Common myeloid progenitor, CD34-positive (primary cell): ENCODE results near the gene SYNPR.

Experiments used
- CTCF ChIA-PET: fragments of 350-600 bp; sonication (Branson Sonifier 250); formaldehyde crosslinking; loops from one replicate; lab custom pipeline; 2021; ENCODE audit warnings: antibody characterized with exemption; lab: Charles Lee
- POLR2A ChIA-PET: fragments of 350-600 bp; sonication (Branson Sonifier 250); formaldehyde crosslinking; loops from one replicate; lab custom pipeline; 2021; ENCODE audit warnings: antibody characterized with exemption; lab: Charles Lee
- DNase-seq, 3 donors: peaks; one replicate each; pipeline versions ENCODE4 v3.0.0 to v3.0.0-alpha.2; 2013
- H3K27ac ChIP-seq, 2 experiments: 1 replicate in 1 of 2; 2 replicates in 1 of 2; pipeline ENCODE4 v1.7.0; 2013; ENCODE audit warnings: inconsistent platforms in 2 of 2, low read length in 2 of 2, mild to moderate bottlenecking in 2 of 2, low read depth in 1 of 2, moderate library complexity in 1 of 2; ENCODE audit not compliant: severe bottlenecking in 2 of 2, insufficient read depth in 1 of 2, poor library complexity in 1 of 2
- H3K27me3 ChIP-seq, 5 experiments: replicated peaks in 2 of 5; 1 replicate in 3 of 5; 2 replicates in 2 of 5; pipeline versions ENCODE4 v1.6.1 to v1.7.0; 2013; ENCODE audit warnings: low read length in 4 of 5, mild to moderate bottlenecking in 2 of 5, moderate library complexity in 2 of 5, inconsistent platforms in 1 of 5; ENCODE audit not compliant: insufficient read depth in 5 of 5, control insufficient read depth in 4 of 5
- H3K36me3 ChIP-seq, 4 experiments: 1 replicate in 2 of 4; 2 replicates in 2 of 4; pipeline versions ENCODE4 v1.6.1 to v1.7.0; 2013; ENCODE audit warnings: low read length in 3 of 4, control low read depth in 1 of 4, mild to moderate bottlenecking in 1 of 4; ENCODE audit not compliant: control insufficient read depth in 4 of 4, insufficient read depth in 4 of 4
- H3K4me1 ChIP-seq, 4 experiments: 1 replicate in 3 of 4; 2 replicates in 1 of 4; pipeline versions ENCODE4 v1.6.1 to v1.7.1; 2013; ENCODE audit warnings: low read length in 3 of 4, mild to moderate bottlenecking in 3 of 4, control low read depth in 1 of 4, inconsistent platforms in 1 of 4, moderate library complexity in 1 of 4; ENCODE audit not compliant: control insufficient read depth in 4 of 4, insufficient read depth in 4 of 4; ENCODE audit errors: control extremely low read depth in 1 of 4
- H3K4me3 ChIP-seq, 7 experiments: 1 replicate in 4 of 7; 2 replicates in 3 of 7; pipeline versions ENCODE4 v1.5.1 to v1.7.0; 2013; ENCODE audit warnings: mild to moderate bottlenecking in 7 of 7, low read length in 6 of 7, moderate library complexity in 6 of 7, inconsistent platforms in 2 of 7, low read depth in 2 of 7, control low read depth in 1 of 7; ENCODE audit not compliant: insufficient read depth in 4 of 7, control insufficient read depth in 1 of 7; ENCODE audit errors: extremely low read depth in 1 of 7
- H3K9me3 ChIP-seq, 5 experiments: 1 replicate in 4 of 5; 2 replicates in 1 of 5; pipeline versions ENCODE4 v1.6.1 to v1.7.1; 2013; ENCODE audit warnings: low read length in 4 of 5, mild to moderate bottlenecking in 2 of 5, inconsistent platforms in 1 of 5, low read depth in 1 of 5, moderate library complexity in 1 of 5; ENCODE audit not compliant: control insufficient read depth in 4 of 5, insufficient read depth in 2 of 5; ENCODE audit errors: control extremely low read depth in 1 of 5
- WGBS: methylation state at CpG from one replicate; pipeline ENCODE4 v1.1.5; 2013; ENCODE audit not compliant: insufficient coverage; 5-methylcytosine and 5-hydroxymethylcytosine counted together

Gene SYNPR

DNA sequence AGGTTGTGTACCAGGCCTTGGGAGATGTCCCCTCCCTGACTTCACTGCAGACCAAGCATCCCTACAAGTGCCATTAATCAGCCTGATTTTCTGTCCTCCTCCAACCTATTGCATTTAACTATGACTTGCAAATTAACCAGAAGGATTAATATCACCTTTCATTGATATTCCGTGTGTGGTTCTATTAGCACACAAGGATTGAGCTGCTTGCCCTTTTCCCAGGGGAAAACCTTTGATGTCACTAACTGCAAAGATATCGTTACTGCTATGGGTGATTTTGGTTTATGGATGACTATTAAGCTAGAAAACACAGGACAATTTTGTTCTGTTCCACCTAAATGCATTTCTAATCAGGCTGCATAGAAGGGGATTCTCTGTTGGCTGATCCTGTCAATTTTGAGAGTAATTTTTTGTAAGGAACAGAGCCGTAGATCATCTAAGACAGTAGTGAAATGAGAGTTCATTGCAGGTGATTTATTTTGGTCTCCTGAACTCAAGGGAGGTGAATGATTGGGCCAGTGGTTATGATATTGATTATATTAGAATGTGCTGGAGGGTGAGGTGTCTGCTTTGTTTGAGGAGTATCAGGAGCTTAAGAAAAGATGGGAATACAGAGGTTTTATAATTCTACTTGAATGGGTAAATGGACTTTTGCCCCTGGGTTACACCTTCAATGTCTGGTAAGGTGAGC lies 196.9 kb downstream of the SYNPR start:
- WGBS: no CpG with 5 or more reads among the region's 3 CpGs
- DNase-seq: no peak
- Histone ChIP-seq H3K27me3 (no peaks in the 10 kb centered on the region), H3K4me1 (no peaks in the 10 kb centered on the region), H3K4me3 (no peak overlapping the region), H3K27ac (no peak overlapping the region), H3K9me3 (no peaks in the 10 kb centered on the region), H3K36me3 (no peaks in the 10 kb centered on the region)
- ChIA-PET CTCF (no interaction called here), POLR2A (no interaction called here)

DNA sequence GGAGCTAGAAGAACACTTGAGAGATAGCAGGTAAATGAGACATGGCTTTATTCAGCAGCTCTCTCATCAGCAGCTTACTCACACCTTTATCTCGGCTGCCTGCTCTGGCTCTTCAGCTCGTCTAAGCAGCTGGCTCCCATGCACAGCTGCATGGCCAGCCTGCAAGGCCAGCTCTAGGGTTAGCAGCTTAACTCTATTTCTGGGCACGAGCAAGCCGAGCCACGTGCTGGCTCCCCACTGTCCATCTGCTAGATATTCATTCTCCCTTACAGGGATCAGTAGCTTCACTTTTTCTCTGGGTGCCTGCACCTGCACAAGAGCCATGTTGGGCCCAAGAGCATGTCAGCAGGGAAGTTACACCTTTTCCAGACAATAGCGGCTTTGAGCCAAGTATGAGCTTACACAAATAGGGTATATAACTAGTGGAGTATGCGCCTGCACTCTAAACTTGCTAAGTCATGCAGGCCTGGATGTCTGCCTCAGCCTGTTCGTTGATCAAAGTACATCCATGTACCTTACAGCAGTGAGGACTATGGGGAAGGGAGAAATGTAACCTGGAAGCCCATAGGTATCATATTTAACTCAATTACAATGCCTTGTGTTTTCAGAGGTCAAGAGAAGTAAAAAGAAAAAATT lies 199.5 kb downstream of the SYNPR start:
- Histone ChIP-seq H3K4me1 (no peaks in the 10 kb centered on the region), H3K36me3 (no peaks in the 10 kb centered on the region), H3K27ac (no peak overlapping the region), H3K9me3 (no peaks in the 10 kb centered on the region), H3K27me3 (no peaks in the 10 kb centered on the region), H3K4me3 (no peak overlapping the region)
- 88% methylated on average over 6 of the region's 8 CpGs for WGBS
- ChIA-PET POLR2A (no interaction called here), CTCF (no interaction called here)
- DNase-seq: no peak

DNA sequence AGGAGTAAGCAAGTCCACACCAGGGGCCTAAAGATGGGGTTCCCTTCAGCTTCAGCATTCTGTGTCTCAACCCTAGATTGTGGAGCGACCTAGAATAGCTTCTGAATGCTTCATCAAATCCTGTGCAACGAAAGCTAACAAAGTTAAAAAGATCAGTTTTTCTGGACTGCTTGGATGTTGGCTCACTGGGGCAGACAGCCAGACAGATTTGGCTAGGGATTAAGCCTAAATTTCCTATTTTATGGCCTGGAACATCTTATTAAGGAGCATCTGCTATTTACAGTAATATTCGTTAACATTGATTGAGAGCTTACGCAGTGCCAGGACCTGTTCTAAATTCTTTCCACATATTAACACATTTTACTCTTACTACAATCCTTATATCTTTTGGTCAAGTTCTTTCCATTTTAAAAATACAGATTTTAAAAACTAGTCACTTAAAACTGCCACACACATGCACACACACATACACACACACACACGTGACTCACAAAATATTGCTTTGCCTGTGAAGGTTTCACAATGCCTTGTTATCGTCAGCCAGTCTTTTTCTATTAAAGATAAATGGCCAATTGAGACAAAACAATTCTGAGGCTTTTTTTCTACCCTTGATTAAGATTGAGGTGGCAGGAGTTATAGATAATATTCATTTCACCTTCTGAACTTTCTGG lies 201.0 kb downstream of the SYNPR start:
- Histone ChIP-seq H3K4me3 (no peak overlapping the region), H3K9me3 (no peaks in the 10 kb centered on the region), H3K36me3 (no peaks in the 10 kb centered on the region), H3K27ac (no peak overlapping the region), H3K27me3 (no peaks in the 10 kb centered on the region), H3K4me1 (no peaks in the 10 kb centered on the region)
- no peak for DNase-seq
- POLR2A ChIA-PET: no interaction called here
- WGBS: 95% methylated on average over 5 of the region's 6 CpGs
- CTCF ChIA-PET: no interaction called here

DNA sequence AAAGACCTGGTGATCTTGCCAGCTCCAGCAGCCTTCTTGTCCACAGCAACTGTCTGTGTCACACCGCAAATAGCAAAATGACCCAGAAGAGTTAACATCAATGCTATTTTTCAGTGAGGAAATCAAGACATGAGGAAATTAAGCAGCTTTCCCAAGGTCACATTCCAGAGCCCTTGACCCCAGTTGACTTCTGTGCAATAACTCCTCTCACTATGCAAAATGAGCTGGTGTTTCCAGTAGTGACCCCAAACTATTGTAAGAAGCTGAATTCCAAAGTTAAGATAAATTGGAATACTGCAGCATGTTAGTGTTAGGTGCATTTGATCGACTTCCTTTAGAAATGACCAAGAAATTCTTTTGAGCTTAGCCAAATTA lies 201.5 kb downstream of the SYNPR start:
- ChIA-PET CTCF (no interaction called here), POLR2A (no interaction called here)
- WGBS: 92% methylated on average over 2 of the region's 2 CpGs
- no peaks in the 10 kb centered on the region for H3K9me3 ChIP-seq
- H3K4me3 ChIP-seq: no peak overlapping the region
- H3K4me1 ChIP-seq: no peaks in the 10 kb centered on the region
- no peaks in the 10 kb centered on the region for H3K36me3 ChIP-seq
- H3K27me3 ChIP-seq: no peaks in the 10 kb centered on the region
- H3K27ac ChIP-seq: no peak overlapping the region
- no peak for DNase-seq

DNA sequence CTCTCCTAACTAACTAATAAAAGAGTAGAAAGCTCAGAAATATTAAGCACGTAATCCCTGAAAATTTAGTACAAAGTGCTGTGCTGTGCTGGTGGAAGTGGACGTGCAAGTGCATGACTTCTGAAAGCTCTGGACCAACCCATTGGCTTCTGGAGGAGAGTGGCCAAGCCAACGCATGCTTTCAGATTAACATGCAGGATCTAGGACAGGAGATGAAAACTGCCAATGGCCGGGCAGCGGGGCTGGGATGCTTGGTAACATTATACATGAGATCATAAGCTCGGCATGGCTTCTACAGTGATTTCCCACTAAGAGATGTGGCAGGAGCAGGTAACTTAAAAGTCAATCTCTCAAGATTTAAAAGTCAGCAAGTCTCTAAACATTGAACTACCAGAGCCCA lies 203.5 kb downstream of the SYNPR start:
- Histone ChIP-seq H3K27ac (no peak overlapping the region), H3K36me3 (no peaks in the 10 kb centered on the region), H3K4me3 (no peak overlapping the region), H3K27me3 (no peaks in the 10 kb centered on the region), H3K9me3 (no peaks in the 10 kb centered on the region), H3K4me1 (no peaks in the 10 kb centered on the region)
- no peak for DNase-seq
- WGBS: 89% methylated on average over 5 of the region's 6 CpGs
- ChIA-PET CTCF (no interaction called here), POLR2A (no interaction called here)

DNA sequence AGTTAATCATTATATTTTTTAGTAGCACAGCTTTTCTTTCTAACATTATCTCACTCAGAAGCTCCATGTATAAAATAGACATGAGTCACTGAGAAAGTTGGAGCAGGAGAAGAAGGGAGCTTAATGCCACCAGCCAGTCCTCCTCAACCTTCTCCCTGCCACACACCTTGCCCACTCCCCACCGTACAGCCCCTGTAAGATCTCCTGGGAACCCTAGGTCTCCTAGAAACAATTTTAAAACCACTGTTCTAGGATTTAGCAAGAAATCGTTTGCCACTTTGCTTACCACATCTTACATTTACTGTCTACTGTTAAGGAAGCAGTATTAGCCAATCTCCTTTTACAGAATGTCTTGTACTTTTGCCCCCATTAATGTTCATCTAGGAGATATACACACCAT lies 204.2 kb downstream of the SYNPR start:
- 95% methylated on average over 2 of the region's 2 CpGs for WGBS
- Histone ChIP-seq H3K4me3 (no peak overlapping the region), H3K27me3 (no peaks in the 10 kb centered on the region), H3K4me1 (no peaks in the 10 kb centered on the region), H3K27ac (no peak overlapping the region), H3K9me3 (no peaks in the 10 kb centered on the region), H3K36me3 (no peaks in the 10 kb centered on the region)
- CTCF ChIA-PET: no interaction called here
- DNase-seq: no peak
- POLR2A ChIA-PET: no interaction called here

DNA sequence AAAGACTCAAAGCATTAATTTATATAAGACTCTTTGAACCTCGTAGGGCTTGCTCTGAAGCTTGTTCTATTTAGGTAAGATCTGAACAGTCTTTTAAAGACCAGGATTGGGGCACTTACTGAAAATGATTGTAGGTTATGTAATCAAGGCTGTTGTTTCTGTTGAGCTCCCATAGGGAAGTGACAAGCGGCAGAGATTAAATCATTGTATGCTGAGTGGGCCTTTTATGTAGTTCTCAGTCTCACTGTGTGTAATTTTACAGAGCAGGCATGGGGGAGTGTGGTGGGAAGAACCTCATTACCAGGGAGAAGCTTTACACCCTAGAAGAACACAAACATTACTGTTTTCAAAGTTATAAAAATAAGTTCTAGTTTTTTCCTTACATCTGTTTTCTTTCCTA lies 214.4 kb downstream of the SYNPR start:
- Histone ChIP-seq H3K4me3 (no peak overlapping the region), H3K9me3 (peaks cover 0 to 2% (median 0%) of the 10 kb centered on the region in 5 experiments), H3K4me1 (no peaks in the 10 kb centered on the region), H3K36me3 (no peaks in the 10 kb centered on the region), H3K27ac (no peak overlapping the region), H3K27me3 (no peaks in the 10 kb centered on the region)
- ChIA-PET POLR2A (no interaction called here), CTCF (no interaction called here)
- no CpG with 5 or more reads among the region's 2 CpGs for WGBS
- no peak for DNase-seq
